GM18499 (cell line): ENCODE measurements around the gene RMP24.
A peak's percentile ranks its signal among the peaks of the same experiment; 100 is the strongest.
"Not testable (repeated sequence)": the region's sequence is repeated elsewhere in the genome, so short reads cannot be mapped to it uniquely, and the experiment has no call there.

Source experiments
- ATAC-seq: cut with Tn5 transposase; IDR thresholded peaks from one replicate; pipeline ENCODE4 v1.9.1; 2021; ENCODE audit warnings: moderate number of reproducible peaks; ENCODE audit not compliant: insufficient read depth, unreplicated experiment

RMP24 gene

DNA sequence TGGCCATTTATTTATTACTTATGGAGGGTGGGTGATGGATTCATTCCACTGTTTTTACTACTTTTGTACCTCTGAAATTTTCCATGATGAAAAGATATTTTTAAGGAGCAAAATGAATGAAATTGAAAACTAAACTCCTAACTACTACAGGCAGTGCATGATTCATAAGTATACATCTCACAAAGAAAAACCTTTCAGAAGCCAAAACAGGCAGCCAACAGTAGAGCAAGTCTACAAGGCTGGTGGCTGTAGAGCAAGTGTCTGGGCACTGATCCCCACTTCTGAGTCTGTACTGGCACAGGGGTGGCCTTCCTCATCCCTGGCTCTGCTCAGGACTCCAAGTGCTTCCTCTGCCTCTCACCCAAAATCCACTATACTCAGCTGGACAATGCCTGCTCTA, 8.2 kb upstream of the RMP24 start:
- ATAC-seq: no peak

GRCh38 chr18:35967866-35968265, 4.6 kb upstream of the RMP24 start:
- ATAC-seq: not testable (repeated sequence)

- no peak for ATAC-seq
These were observed 4.1 kb upstream of the RMP24 start for GRCh38 chr18:35968278-35968880.

DNA sequence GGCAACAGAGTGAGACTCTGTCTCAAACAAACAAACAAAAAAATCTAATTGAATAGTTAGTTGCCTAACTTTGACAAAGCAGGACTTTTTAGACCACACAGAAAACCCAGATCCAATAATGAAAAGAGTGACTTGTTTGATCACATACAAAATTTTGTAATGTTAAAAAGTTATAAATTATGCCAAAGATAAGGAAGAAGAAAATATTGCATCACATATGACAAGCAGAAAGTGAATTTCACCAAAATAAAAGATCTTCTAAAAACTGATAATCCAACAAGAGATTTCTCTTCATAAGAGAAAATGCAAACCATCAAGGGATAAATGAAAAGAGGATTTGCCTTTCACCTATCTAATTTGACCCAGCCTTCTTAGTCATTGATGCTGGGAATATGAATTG, 2.8 kb upstream of the RMP24 start:
- ATAC-seq: no peak

DNA sequence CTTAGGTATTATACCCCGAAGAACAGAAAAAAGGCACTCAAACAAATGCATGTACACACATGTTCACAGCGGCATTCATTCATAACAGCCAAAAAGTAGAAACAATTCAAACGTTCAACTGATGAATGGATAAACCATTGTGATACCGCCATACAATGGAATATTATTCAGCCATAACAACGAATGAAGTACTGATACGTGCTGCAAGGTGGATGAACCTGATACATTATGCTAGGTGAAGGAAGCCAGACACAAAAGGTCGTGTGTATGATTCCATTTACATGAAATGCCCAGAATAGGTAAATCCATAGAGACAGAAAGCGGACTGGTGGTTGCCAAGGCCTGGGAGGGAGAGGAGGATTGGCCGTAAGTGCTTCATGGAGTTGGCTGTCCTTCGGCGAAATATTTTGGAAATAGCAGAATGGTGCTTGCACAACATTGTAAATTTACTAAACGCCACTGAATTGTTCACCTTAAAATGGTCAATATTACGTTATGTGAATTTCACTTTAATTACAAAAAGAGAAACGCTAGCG, 750 bp upstream of the RMP24 start:
- ATAC-seq: peak; percentile 11

GRCh38 chr18:35973650-35974049, 1.2 kb downstream of the RMP24 start:
- ATAC-seq: no peak

DNA sequence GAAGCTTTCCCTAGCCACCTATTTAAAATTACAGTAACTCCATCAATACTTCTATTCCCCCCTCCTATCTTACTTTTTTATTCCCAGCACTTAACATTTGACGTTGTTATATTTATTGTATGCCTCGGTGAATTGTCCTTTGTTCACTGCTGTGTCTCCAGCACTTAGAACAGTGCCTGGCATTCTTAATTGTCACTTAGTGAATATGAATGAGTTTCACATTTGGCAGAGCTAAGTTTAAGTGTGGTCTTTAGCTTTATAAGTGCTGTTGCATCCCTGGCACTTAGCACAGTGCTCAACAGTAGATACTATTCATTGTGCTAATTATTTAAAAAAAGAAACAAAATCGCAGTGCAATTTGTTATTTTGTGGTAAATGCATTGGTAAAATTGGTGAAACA, 1.7 kb downstream of the RMP24 start:
- ATAC-seq: no peak

DNA sequence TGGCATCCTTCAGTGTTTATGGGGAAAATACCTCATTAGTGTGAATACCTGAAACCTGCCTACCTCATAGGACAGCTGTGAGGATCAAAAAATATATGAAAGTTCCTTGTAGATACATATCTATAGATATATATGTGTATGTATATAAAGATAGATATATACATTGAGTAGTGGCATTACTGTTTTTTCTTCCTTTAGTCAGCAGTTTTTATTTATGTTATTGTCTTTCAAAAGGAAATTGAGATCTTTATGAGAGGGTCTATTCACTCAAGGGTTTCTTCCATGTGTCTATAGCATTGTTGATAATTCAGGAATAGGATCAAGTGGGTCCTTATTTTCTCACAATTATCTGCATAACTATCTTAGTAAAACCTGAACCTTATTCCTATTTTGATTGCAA, 6.6 kb downstream of the RMP24 start:
- no peak for ATAC-seq

DNA sequence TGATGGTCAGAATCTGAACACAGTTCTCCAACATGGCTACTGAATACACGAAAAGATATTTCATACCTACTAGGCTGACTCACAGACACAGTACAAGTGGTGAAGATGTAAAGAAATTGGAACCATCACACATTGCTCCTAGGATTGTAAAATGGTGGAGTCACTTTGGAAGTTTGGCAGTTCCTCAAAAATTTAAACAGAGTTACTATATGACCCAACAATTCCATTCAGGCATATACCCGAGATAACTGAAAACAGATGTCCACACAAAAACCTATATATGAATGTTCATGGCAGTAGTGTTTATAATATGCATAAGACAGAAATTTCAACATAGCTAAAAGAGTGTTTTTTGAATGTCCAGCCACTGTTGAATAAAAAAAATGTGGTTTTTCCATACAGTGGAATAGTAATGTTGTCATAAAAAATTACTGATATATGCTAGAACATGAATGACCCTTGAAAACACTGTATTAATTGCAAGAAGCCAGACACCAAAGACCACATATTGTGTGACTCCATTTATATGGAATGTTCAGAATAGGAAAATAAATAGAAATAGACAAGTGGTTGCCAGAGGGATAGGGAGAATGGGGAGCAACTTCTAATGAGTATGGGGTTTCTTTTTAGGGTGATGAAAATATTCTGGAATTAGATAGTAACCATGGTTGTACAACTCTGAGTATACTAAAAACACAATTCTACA, 10.1 kb downstream of the RMP24 start:
- no peak for ATAC-seq

GRCh38 chr18:35983147-35983546, 10.7 kb downstream of the RMP24 start:
- no peak for ATAC-seq

DNA sequence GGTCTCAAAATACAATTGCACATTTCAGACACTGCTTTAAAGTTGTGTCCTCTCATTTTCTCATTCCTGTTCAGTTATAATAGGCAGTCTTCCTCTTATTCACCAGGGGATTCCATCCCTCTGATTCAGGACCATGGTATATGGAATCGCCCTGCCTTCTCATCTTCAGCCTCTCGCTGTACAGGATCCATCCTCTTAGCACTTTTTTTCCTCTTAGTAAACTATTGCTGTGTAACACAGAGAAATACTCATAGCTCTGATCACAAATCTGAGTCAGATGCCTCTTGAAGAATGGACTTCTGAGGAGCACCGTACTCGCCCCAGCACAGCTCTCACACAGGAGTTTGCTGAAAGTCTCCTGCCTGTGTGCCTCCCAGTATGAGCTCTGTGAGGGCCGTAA, 11.3 kb downstream of the RMP24 start:
- ATAC-seq: no peak

DNA sequence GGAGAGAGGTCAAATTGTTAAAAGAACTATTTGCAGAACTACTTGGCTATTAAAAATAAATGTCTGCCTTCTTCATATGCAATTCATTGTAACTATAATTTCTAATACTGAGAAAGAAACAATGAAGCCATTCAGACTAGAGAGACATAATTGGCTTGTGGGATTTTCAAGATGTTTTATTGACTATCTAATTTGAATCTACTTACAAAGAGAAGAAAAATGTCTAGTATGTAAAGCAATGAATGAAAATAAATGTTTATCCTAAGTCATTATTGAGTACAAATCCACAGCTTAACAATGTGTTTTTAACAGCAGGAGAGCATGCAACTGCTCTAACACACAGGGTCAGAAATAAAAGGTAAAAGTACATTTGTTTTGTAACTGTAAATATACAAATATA, 19.2 kb downstream of the RMP24 start:
- no peak for ATAC-seq

- ATAC-seq: no peak
These were observed 20.5 kb downstream of the RMP24 start for GRCh38 chr18:35993013-35993412.

DNA sequence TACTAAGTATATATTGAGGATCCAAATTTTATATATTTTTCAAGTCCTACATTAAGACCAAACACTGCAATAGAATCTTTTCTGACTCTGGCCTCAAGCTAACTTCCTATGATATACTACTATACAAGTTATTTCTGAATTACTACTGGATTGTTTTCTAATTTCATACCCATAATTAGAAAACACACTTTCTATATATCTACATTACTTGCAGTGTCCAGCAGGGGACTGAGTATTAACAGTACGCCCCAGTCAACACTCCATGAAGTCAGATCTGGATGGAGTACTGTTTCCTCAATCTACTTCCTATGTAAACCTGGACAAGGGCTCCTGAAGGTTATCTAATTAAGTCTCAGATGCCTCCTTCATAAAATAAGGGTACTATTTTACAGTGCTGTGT, 26.5 kb downstream of the RMP24 start:
- no peak for ATAC-seq

DNA sequence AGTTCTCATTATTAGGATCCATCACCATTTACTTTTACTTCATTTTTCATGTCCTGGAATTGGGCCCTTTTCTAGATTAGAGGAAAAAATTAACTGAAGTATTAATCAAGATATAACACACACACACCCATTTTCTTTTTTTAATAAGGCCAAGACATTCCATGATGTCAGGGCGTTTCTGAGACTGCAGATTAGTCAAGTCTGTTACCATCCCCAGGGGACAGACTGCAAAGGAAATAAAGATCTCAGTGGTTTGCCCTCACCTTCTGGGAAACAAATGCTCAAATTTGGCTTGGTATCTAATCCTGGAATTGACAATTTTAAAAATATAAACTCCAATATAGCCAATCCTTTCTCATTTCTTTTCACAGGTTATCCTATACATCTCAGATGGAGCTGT, 27.4 kb downstream of the RMP24 start:
- ATAC-seq: no peak

- no peak for ATAC-seq
These were observed 34.5 kb downstream of the RMP24 start for GRCh38 chr18:36006997-36007396.

DNA sequence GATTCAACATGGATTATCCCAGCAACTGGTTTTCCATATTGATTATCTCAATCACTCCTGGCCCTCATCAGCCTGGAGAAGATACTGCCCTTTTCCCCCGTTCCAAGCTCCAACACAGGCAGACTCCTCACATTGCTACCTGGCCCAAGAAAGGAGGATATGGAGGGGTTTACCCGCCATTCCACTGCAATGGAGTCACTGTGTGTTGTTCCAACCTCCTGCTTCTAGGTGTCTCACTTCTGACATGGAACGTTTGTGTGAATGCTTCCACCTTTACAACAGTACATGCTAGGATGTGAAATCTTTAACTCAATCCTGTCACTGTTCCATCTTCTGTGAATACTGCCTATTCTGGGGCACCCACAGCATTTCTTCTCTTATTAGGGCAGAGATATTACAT, 36.7 kb downstream of the RMP24 start:
- no peak for ATAC-seq

DNA sequence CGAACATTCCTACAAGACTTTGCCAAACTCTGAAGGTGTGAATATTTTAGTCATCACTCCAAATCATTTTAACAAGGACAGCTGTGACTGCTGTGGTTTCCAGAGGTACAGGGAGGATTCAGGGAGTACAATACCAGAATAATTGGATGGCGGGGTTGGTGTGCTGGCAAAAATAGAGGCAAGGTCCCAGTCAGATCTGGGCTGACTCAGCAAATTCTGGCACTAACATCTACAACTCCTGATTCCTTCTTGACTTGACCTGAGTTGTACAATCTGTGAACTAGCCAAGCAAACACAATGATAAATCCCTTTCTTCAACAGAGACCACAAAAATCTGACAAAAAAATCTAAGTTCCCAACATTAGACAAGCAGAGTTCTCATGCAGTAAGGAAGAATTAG, 40.4 kb downstream of the RMP24 start:
- ATAC-seq: no peak

DNA sequence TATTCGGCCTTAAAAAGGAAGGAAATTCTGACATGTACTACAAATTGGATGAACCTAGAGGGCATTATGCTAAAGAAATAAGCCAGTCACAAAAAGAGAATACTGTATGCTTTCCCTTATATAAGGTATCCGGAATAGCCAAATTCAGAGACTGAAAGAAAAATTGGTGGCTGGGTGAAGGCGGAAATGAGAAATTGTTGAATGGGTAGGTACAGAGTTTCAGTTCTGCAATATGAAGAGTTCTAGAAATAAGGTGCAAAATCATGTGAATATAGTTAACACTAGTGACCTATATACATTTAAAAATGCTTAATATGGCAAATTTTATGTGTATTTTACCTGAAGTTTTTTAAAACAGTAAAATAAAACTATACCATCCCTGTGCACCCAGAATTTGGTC, 43.1 kb downstream of the RMP24 start:
- ATAC-seq: peak; percentile 91

GRCh38 chr18:36017232-36017631, 44.8 kb downstream of the RMP24 start:
- ATAC-seq: no peak

DNA sequence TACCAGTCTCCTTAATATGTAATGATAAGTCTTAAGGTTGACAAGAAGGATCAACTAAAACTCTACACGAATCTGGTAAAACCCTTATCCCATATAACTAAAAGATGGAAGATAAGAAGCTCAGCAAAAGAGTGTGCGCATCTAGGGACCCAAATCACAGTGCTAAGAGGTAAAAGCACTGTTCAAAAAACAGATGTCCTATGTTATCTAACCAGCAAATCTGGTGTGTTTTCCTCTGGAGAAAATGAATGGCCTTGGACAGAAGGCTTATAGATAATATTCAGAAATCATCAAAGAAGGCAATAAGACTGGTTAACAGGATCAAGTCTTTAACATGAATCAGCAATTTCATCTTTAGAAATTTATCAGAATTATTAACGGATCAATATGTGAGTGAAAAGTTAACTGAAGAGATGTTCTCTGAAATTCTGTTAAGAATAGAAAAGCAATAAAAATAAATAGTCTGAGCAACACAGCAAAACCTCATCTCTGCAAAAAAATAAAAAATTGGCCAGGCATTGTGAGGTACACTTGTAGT, 47.8 kb downstream of the RMP24 start:
- ATAC-seq: no peak

DNA sequence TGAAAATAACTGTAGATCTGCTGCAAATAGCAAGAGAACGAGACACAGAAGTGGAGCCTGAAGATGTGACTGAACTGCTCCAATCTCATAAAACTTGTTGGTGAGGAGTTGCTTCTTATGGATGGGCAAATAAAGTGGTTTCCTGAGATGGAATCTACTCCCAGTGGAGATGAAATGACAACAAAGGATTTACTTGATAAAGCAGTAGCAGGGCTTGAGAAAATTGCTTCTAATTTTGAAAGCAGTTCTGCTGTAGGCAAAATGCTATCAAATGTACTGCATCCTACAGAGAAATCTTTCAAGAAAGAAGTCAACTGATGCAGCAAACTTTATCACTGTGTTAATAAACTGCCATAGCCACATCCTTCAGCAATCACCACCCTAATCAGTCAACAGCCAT, 50.9 kb downstream of the RMP24 start:
- ATAC-seq: no peak
